ENCODE data around the gene LCN15.
A peak's percentile ranks its signal among the peaks of the same experiment; 100 is the strongest.

LCN15 gene

DNA sequence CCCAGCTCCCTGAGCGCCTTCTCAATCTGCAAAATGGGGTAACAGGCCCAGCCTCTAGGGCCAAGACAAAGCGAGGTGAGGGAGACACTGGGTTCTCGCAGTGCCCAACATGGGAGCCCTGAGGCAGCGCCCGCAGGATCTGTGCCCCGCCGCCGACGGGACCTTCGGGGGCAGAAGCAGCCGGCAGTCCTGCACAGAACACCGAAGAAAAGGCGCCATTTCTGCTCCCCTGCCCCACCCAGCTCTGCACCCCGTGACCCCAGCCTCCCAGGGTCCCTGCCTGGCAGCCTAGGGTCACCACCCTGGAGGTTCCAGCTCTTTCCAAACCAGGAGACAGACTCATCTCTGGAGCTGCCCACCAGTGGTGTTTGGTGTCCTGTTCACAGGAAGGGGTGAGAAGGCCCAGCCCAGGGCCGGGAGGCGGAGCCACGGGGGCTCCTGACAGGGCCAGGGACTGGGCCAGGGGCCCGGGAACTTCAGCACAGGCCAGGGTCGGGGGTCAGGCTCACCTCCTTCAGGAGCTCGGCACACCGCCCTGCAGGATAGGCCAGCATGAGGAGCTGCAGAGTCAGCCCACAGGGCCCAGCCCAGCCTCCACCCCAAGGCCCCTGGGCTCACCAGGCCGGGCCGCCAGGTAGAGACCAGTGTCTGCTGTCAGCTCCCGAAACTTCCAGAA lies 9.6 kb downstream of the LCN15 start:
- peak; percentile 23 for DNase-seq

- DNase-seq = peak; percentile 84
These were observed 10.2 kb downstream of the LCN15 start for GRCh38 chr9:136754059-136754572.

GRCh38 chr9:136753371-136754058 lies 10.8 kb downstream of the LCN15 start:
- no peak for DNase-seq

- no peak for DNase-seq
These were observed 12.5 kb downstream of the LCN15 start for GRCh38 chr9:136751814-136752213.

DNA sequence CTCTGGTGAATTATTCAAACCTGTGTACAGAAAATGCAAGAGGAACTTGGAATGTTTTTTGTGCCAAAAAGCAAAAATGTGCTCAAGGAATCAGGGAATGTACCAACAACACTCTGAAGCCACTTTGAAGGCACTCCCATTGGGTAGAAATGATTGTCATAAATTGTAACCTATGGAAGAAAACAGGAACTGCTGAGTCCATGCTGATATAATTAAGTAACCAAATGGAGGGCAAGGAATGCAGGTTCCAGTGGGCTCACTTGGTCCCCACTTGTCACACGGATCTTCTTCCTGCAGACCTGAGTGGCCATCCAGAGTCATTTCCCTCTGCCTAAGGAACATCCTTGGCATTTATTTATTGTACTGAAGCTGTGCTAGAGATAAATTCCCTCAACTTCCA lies 13.1 kb downstream of the LCN15 start:
- no peak for DNase-seq

DNA sequence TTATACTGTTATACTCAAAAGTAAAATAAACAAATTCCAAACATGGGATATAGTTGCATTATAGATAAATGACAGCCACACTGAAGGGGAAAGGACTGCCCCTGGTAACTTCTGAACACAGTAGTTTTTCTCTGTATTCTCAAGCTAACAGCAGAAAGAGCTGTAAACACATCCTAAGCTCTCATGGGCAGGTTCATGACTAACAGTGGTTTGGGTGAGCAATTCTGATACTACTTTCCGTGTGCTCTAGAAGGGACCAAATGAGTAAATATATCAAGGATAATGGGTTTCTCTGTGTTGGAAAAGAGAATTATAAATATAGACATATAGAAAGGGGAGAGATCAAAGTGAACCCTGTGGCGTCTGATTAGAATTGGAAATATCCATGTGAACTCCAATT lies 13.8 kb downstream of the LCN15 start:
- no peak for DNase-seq

DNA sequence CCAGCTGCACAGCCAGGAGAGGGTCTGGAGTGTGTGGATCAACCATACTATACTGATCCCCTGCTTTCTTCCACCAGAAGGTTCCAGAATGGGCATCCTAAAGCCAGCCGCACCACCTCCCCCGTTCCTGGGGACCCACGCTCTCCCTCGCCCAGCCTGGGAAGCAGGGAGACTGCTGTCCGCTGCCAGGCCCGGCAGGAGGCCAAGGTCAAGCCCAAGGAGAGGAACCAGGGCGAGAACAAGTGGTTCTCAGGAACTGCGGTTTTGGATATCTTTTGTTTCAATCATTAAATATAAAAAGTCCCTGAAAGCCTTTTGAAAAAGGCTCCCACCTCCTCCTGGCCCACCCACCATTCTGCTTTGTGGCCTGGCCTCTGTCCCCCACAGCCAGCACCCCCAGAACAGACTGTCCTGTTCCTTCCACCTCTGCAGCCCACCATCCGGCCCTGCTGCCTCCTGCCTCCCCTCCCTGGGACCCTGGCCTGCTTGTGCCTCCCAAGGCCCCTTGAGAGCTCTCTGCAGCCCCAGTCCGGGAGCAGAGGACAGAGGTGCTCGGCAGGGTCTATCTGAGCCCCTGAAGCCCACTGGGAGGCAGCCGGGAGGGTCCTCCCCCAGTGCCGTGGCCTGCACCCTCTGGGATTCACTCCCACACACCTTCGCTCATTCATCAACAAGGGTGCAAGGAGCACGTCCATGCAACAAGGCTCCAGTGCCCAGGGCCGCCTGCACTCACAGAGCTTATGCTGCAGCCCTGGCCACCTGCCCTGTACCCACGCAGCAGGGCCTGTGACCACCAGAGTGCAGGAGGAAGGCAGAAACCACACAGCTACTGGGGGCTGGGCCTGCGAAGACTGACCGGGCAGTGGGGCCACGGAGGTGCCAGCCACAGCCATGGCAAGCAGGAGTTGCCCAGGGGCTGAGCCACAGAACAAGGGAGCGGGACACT lies 15.4 kb downstream of the LCN15 start:
- DNase-seq = no peak

- DNase-seq = no peak
These were observed 16.1 kb downstream of the LCN15 start, which contains the start of gene LCN6 for GRCh38 chr9:136748201-136748600. LCN6 (minus strand) TSS chr9:136748525; CDS start chr9:136748483, 42 bp downstream.

DNA sequence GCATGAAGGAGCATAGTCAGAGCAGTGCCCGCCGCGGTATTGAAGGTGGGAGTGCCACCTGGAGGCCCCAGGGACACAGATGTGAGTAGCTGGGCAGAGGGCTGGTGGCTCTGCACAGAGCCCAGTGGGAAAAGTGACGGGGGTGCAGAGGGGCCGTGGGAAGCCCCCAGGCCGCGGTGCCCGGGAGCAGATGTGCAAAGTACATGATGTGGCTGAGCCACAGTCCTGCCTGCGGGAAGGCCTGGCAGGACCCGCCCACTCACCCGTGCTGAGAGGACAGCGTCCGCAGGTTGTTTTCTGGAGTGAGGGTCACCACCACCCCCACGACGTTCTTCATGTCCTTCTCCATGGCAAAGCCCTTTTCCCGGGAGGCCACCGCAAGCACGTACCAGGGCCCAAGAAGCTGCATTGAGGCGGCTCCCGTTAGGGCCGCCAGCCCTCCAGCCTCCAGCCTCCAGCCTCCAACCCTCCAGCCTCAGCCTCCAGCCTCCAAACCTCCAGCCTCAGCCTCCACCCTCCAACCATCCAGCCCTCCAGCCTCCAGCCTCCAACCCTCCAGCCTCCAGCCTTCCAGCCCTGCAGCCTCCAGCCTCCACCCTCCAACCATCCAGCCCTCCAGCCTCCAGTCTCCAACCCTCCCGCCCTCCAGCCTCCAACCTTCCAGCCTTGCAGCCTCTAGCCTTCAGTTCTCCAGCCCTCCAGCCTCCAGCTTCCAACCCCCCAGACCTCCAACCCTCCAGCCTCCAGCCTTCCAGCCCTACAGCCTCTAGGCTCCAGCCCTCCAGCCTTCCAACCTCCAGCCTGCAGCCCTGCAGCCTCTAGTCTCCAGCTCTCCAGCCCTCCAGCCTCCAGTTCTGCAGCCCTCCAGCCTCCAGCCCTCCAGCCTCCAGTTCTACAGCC lies 16.9 kb downstream of the LCN15 start:
- no peak for DNase-seq

- DNase-seq = no peak
These were observed 17.7 kb downstream of the LCN15 start for GRCh38 chr9:136746621-136747020.

DNA sequence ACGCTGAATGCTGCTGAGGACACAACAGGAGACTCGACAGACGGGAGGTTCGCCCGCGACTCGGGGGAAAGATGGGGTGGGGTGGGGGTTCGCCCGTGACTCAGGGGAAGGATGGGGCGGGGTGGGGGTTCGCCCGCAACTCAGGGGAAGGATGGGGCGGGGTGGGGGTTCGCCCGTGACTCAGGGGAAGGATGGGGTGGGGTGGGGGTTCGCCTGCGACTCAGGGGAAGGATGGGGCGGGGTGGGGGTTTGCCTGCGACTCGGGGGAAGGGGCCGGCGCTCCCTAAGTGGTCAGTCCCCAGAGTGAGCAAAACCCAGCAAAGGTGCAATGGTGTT lies 18.2 kb downstream of the LCN15 start:
- no peak for DNase-seq

DNA sequence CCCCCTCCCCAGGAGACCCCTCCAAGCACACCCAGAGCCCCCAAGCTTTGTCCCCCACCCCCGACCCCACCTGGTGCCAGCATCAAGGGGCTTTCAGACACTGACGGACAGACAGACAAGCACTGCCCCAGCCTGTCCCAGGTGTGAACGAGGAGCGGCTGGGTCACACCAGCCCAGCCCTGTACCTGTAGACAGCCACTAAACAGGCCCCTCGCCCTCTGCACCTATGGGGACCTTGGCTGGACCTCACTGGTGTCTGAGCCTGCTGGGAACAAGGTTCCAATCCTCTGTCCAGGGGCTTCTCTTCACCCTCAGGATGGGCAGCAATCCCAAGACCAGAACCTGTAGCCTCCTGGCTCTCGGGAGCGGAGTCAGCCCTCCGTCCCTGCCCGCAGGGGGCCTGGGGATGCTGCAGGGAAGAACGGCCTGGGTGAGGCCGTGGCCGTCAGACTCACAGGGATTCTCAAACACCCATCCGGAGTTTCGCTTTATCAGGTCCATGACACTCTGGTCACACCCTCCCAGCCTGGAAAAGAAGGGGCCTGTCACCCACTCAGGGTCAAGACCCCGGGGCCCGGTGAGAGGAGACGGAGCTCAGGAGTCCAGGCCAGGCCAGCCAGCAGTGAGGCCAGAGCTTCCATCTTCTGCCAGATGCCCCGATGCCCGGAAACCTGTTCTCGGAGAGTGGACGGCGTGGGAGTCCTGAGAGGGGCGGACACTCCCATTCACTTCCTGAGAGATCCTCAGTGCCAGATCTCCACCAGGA lies 18.7 kb downstream of the LCN15 start:
- DNase-seq = no peak

DNA sequence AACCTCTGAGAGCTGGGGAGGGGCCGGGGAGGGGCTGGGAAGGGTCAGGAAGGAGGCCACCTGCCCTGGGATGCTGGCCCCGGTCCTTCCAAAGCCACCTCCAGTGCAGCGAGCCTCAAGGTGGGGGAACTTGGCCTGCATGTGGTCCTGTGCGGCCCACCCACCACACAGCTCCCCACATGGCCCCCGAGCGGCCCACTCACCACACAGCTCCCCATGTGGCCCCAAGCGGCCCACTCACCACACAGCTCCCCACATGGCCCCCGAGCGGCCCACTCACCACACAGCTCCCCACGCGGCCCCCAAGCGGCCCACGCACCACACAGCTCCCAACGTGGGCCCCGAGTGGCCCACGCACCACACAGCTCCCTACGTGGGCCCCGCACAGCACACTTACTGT lies 19.5 kb downstream of the LCN15 start:
- DNase-seq = no peak

GRCh38 chr9:136743639-136744211 lies 20.6 kb downstream of the LCN15 start:
- no peak for DNase-seq

DNA sequence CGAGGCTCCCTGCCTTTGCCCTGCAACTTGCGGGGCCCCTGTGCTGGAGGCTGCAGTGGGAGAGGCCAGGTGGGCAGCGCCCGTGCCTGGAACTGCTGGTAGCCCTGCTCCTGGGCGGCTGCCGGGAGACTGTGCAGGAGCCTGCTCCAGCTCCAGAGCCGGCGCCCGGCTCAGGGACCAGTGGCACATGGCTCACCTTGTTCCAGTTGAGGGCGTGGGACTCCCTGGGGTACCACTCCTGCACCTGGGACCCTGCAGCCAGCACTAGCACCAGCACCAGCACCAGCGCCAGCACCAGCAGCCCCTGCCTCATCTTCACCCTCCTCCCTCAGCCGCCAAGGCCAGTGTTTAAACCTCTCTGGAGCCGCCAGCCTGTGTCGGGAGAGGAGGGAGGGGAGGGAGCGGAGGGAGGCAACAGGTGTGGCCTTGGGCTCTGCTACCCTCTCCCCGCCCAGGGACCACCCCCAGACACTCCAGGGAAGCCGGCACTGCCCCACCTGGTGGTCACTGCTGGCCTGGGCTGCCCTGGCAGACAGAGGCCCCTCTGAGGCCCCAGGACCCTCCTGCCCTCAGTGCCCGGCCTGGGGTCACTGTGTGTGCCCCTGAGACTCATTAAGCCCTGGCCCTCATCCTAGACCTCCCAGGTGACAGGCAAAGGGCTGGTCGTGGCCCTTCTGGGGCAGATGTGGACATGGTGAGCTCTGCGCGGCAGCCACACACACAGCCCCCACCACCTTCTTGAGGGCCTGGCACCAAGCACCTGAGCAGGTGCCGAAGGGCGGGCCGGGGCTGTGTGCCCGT lies 21.5 kb downstream of the LCN15 start, which contains the start of gene LCN10:
TSS of gene LCN10 (minus strand) at position 350 of the 801 bp plus-strand sequence. CDS start at position 313, 37 bp downstream.
- peak; percentile 52 for DNase-seq

- DNase-seq = no peak
These were observed 22.3 kb downstream of the LCN15 start for GRCh38 chr9:136741883-136742571.

DNA sequence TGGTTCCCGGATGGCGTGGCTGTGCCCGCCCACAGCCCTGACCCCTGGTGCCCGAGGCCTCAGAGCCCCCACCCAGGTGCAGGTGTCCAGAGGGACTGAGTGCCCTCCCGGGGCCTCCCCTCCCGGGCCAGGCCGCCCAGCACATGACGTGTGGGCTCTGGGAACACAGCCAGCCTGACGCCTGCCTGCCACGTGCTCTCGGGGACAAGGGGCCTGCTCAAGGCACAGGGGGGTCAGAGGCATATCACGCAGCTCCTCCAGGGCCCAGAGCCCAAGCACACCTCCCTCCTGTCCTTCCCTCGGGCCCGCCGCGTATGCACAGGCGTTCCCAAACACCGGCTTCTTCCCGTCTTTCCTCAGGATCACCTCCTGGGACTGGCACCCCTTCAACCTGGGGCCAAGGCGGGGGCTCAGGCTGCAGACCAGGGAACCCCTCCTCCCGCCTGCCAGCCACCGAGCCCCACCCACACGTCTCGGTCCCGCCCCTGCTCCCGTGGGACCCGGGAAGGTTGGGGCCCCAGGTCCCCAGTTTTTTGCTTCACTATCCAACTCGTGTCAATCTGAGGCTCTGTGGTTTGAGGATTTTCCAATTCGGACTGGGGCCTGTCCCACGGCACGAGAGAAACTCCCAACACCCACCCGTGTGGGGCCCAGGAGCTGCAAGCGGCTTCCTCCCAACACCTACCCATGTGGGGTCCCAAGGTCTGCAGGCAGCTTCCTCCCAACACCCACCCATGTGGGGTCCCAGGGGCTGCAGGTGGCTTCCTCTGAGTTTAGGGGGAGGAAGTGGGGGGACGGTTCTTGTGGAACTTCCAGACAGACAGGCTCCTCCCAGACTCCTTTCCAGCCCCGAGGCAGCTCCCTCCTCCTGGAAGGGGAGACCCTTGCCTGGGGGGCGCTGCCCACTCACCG lies 23.1 kb downstream of the LCN15 start:
- DNase-seq = no peak

DNA sequence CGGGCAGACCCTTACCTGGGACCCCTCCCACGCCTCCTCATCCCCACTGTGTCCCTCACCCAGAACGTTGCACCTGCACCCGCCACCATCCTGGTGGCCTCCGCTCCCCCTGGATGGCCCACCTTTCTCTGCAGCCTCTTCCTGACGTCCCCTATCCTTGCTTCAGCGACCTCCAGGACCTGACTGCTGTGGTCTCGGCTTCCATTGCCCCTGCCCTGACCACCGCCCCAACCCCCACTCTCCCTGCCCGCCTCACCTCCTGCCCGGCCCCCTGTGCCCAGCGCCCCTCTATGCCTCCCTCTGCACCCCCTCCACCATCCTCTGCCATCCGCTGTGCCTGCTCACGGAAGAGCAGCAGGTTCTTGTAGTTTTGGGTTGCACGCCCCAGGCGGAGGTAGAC lies 23.8 kb downstream of the LCN15 start:
- DNase-seq = no peak

Data from NCI-H2029 (cell line).